ENCODE data around the gene FSHR. TPM values are rescaled to one million over a fixed set of nuclear protein-coding genes. Genes with fewer than 3 reads are reported as not detected.

FSHR gene
- total RNA-seq, result not detected

- DNase-seq, result no peak
Measured at GRCh38 chr2:49154140-49154539, at the start of gene FSHR. TSS of gene FSHR (minus strand) at chr2:49154515. CDS start at chr2:49154417, 98 bp downstream.

DNA sequence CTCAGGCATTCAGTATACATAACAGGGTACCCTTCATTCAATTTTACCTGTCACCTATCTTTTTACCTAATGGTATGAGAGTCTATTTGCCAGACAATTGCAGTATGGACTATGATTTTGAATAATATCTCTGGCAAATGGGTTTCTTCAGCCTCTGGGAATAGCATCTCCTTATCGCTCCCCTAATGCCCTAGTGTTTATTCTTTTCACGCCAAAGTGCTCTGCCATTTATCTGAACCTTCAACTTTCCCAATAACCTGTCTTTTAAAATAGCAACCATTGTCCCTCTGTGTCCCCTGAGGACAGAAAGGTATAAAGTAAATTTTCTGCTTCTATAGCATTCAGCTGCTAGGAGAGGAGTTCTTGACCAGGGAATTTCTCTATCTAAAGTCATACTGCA is 45.0 kb upstream of the FSHR start:
- no peak for DNase-seq

GRCh38 chr2:49194701-49195100 is 40.4 kb upstream of the FSHR start:
- no peak for DNase-seq

DNA sequence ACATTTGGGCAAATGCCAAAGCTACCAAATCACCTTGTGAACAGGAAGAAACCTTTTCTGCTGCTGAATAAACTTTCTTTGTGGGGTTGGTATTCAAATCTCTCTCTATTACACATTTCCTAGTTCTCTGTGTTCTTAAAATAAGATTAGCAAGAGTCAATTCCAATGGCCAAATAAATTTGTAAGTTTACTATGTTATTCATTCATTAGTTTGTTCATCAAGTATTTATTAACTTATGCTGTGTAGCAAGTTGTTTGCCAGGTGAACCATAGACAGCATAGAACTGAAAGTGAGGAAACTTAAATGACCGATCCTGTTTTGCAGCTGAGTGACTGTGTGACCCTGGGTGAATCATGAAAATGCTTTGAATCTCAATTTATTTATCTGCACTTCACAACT is 37.7 kb upstream of the FSHR start:
- no peak for DNase-seq

DNA sequence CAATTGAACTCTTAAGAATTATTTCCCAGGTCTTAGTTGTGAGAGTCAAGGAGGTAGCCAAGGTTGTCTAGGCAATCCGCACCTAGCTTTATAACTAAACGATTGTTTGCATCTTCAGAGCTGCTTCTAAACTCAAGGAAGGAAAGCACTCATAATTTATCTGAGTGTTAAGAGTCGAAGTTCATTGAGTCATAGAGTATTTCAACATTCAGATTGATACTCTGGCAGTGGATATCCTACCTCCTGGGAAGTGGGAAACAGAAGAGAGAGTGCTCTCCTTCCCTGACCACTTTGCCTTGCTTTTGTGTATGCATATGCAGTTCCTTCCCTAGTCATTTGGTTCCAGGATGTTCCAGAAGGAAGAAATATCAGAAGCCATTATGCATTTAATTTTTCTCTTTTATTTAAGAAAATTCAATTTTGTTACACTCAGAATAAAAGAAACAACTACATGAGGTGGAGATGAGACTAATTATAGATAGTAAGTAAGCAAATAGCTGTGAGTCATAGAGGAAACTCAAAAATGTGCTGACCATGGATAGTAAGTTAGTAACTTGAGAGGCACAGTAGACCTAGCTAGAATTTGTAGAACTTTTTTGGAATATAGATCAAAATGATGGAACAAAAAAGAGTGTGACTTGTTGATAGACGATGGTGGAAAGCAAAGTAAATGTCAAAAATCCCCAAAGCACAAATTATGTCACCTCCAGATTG is 35.4 kb upstream of the FSHR start:
- no peak for DNase-seq

DNA sequence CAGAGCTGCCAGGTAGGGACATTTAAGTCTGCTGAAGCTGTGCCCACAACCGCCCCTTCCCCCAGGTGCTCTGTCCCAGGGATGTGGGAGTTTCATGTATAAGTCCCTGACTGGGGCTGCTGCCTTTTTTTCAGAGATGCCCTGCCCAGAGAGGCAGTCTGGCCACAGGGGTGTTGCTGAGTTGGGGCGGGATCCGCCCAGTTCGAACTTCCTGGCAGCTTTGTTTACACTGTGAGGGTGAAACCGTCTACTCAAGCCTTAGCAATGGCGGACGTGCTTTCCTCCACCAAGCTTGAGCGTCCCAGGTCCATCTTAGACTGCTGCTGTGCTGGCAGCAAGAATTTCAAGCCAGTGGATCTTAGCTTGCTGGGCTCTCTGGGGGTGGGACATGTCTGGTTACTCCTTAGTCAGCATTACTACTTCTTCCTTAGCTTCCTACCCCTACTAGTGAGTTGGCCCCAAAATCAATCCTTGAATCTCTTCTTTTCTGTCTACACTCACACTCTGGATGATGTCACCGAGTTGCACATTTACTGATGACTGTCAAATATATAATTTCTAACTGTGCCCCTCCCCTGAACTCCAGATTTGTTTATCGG is 31.8 kb upstream of the FSHR start:
- no peak for DNase-seq

DNA sequence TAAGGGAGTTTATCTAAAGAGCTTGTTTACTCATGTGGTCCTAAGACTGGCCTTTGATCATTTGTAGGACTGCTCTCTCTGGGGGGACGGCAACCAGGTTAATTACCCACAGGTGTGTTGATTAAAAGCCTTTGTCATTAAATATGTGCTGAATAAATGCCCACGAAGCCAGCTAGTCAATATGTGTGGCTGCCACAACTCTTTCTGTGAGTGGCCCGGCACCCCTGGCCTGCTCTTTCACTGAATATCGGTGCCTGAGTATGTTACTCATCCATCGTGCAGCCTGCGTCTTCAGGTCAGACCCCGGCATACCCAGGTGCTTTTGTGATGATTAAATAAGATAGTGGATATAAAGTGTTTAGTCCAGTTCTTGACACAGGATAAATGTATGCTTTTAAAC is 24.3 kb upstream of the FSHR start:
- DNase-seq, result no peak

DNA sequence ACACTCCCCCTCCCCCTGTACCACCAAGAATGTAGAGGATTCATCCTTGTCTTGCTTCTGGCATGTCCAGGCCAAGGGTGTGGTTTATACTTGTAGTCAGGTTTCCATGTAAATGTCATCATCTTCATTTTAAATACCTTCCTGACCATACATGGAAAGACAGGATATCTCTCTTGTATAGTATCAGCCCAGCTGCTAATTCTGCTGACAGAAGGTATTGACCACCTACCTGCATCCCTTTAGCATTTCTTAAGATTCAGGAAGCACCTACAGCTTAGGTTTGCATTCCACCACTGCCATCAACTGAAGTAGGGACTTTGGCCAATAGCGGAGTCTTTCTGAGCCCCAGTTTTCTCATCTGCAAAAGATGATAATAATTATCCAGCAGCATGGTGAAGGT is 22.9 kb upstream of the FSHR start:
- no peak for DNase-seq

DNA sequence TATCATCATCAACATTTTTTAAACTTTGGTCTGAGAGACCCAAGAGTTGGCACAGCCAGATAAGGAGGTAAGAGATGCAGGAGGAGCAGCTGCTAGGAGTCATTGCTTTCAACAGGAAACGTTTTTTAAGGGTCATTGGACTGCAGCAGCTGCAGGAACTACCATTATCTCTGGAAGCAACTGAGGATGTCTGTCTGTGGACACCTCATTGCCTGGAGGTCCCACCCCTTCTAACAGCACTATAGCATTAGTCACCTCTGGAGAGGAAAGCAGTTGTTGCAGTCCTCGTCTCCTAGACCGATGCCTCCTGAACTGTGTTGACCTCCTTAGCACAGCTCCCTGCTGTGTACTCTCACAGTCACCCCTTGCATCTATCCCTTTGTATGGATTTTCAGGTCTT is 21.5 kb upstream of the FSHR start:
- DNase-seq, result no peak

DNA sequence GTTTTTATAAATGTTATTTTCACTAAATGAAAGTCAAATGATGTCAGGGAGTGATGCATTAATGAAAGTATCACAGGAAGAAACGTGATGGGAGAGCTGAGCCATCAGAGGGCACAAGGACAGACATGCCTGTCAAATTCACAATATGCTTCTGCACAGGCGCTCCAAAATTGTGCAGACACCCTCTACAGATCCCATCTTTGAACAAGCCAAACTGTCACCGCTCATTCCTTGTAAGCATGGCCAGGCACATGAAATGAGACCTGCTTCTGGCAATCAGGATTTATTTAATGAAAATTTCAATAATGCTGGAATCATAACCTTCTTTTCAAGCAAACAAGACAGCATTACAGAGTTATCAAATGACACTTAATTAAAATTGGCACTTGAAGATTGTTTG is 20.4 kb upstream of the FSHR start:
- no peak for DNase-seq

DNA sequence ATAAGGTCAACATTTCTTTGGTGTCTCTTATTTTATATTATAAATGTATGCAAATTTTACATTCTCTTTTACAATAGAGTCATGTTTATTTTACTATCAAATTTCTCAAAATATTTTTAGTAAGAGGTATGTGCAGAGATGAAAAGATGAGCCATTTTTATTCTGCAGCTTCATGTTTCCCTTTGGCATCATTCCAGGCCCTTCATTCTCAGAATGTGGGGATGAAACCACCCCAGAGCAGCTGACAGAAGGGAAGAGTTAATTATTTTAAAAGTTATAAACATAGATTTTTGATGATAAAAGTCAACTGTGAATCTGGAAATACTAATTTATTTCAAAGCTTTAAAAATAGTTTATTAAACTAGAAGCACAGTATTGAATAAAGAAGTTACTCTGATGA is 12.8 kb upstream of the FSHR start:
- DNase-seq, result peak; percentile 48

GRCh38 chr2:49165662-49166061 is 11.3 kb upstream of the FSHR start:
- DNase-seq, result no peak

- no peak for DNase-seq
Measured at GRCh38 chr2:49164729-49165128, 10.4 kb upstream of the FSHR start.

GRCh38 chr2:49162151-49162550 is 7.8 kb upstream of the FSHR start:
- DNase-seq, result peak; percentile 19

GRCh38 chr2:49154891-49155290 is 576 bp upstream of the FSHR start:
- no peak for DNase-seq

- DNase-seq, result no peak
Measured at GRCh38 chr2:49153252-49153651, 1.1 kb downstream of the FSHR start.

DNA sequence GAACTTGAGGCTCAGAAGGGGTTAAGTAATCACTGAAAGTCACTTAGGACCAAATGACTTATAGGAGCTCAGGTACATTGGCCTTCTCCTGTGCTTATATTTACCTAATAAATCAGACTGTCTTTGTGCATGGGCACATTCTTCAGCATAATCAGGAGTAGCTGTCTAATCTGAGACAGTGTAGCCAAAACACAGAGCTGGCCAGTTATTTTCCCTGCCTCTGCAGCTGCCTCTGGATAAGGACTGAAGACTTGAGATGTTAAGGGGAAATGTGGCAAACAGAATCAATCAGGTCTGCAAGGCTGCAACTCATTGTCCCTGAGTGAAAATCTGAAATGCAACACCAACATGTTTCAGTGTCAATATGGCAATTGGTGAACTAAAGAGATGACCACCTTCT is 1.5 kb downstream of the FSHR start:
- DNase-seq, result no peak

- DNase-seq, result peak; percentile 31
Measured at GRCh38 chr2:49146401-49146800, 7.9 kb downstream of the FSHR start.

DNA sequence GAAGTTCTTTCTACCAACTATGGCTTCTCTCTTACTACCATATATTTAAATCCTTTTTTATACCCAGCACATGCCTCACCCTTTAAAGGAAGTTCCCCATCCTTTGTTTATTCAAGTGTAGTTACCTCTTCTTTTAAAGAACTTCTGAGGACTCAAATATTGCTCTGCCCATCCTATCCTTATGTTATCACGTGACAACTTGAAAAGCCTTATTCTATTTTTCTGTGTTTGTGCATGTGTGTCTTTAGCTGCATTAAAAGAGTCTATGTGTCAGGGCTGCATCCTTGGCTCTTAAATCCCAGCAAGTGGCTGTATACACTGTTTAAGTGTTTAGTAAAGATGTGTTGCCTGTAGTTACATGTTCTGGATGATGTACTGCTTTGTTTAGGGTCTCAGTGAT is 22.5 kb downstream of the FSHR start:
- no peak for DNase-seq

GRCh38 chr2:49129034-49129433 is 25.3 kb downstream of the FSHR start:
- DNase-seq, result no peak

- DNase-seq, result no peak
Measured at GRCh38 chr2:49123600-49123999, 30.7 kb downstream of the FSHR start.

- no peak for DNase-seq
Measured at GRCh38 chr2:49122107-49122506, 32.2 kb downstream of the FSHR start.

DNA sequence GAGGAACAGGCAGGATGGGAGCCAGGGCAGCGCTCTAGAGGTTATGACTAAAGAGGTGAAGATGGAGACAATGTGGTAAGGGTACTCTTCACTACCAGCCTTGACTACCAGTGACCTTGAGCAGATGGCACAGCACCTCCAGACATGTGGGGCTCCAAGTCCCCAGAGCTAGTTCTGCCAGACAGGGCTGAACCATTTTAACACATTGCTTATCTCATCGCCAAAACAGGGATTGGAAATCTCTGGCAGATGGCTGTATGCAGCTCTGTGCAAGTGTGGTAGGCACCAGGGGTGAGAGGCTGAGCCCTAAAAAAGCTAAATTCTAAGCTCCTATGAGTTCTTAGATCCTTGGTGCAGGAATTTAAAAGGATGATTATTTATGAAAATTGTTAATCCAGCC is 41.3 kb downstream of the FSHR start:
- DNase-seq, result no peak

GRCh38 chr2:49111456-49111855 is 42.9 kb downstream of the FSHR start:
- DNase-seq, result peak; percentile 70
